Activated CD4-positive, alpha-beta T cell treated with anti-CD3 and anti-CD28 coated beads for 24 hours (primary cell): ENCODE results near the gene PHF20.
"Not testable (repeated sequence)": the region's sequence is repeated elsewhere in the genome, so short reads cannot be mapped to it uniquely, and the experiment has no call there.

Experiments used
- DNase-seq, 2 donors: peaks; one replicate each; pipeline ENCODE4 v3.0.0-alpha.2; 2020; ENCODE audit warnings: low read depth in 2 of 2

Gene PHF20

GRCh38 chr20:35776513-35777101, 4.8 kb downstream of the PHF20 start:
- DNase-seq, result no peak

- not testable (repeated sequence) for DNase-seq
These were observed 12.0 kb downstream of the PHF20 start for GRCh38 chr20:35783811-35784210.

- not testable (repeated sequence) for DNase-seq
These were observed 13.7 kb downstream of the PHF20 start for GRCh38 chr20:35785541-35785940.

GRCh38 chr20:35788796-35789195, 17.0 kb downstream of the PHF20 start:
- no peak for DNase-seq

GRCh38 chr20:35791097-35791496, 19.3 kb downstream of the PHF20 start:
- DNase-seq, result no peak

GRCh38 chr20:35791821-35792220, 20.0 kb downstream of the PHF20 start:
- DNase-seq, result no peak

- DNase-seq, result no peak
These were observed 20.9 kb downstream of the PHF20 start for GRCh38 chr20:35792740-35793139.

GRCh38 chr20:35796571-35796970, 24.8 kb downstream of the PHF20 start:
- no peak for DNase-seq

GRCh38 chr20:35801865-35802264, 30.1 kb downstream of the PHF20 start:
- no peak for DNase-seq

- no peak for DNase-seq
These were observed 34.3 kb downstream of the PHF20 start for GRCh38 chr20:35806075-35806474.

- DNase-seq, result no peak
These were observed 36.1 kb downstream of the PHF20 start for GRCh38 chr20:35807877-35808276.

GRCh38 chr20:35820715-35821114, 48.9 kb downstream of the PHF20 start:
- no peak for DNase-seq

GRCh38 chr20:35821807-35822242, 50.0 kb downstream of the PHF20 start:
- no peak for DNase-seq

GRCh38 chr20:35823147-35823546, 51.3 kb downstream of the PHF20 start:
- no peak for DNase-seq

- DNase-seq, result no peak
These were observed 52.1 kb downstream of the PHF20 start for GRCh38 chr20:35823937-35824336.

- no peak for DNase-seq
These were observed 54.7 kb downstream of the PHF20 start for GRCh38 chr20:35826397-35826998.

- no peak for DNase-seq
These were observed 56.6 kb downstream of the PHF20 start for GRCh38 chr20:35828434-35828833.

GRCh38 chr20:35828916-35829315, 57.1 kb downstream of the PHF20 start:
- no peak for DNase-seq

GRCh38 chr20:35830264-35830663, 58.4 kb downstream of the PHF20 start:
- no peak for DNase-seq

- DNase-seq, result no peak
These were observed 59.2 kb downstream of the PHF20 start for GRCh38 chr20:35831029-35831428.

- DNase-seq, result no peak
These were observed 60.2 kb downstream of the PHF20 start for GRCh38 chr20:35831971-35832370.

- no peak for DNase-seq
These were observed 61.4 kb downstream of the PHF20 start for GRCh38 chr20:35833241-35833640.

- no peak for DNase-seq
These were observed 65.9 kb downstream of the PHF20 start for GRCh38 chr20:35837577-35838195.
